Panc1 (cell line): Measurements from ENCODE around the gene CALHM1.

Experiments used
- CTCF ChIP-seq: fragments of 450-650 bp; IDR thresholded peaks from 2 replicates; pipeline ENCODE4 v1.5.1; 2017; ENCODE audit warnings: mild to moderate bottlenecking
- POLR2AphosphoS5 ChIP-seq: IDR thresholded peaks from 2 replicates; pipeline ENCODE4 v1.6.1; 2012; ENCODE audit warnings: mild to moderate bottlenecking, low read depth, low read length, moderate library complexity
- REST ChIP-seq, 2 experiments: IDR thresholded peaks; 2 replicates each; pipeline ENCODE4 v1.6.1; 2011 to 2012; ENCODE audit warnings: low read depth in 2 of 2, control low read depth in 1 of 2, low read length in 1 of 2, mild to moderate bottlenecking in 1 of 2, moderate library complexity in 1 of 2; ENCODE audit not compliant: insufficient read depth in 1 of 2
- SIN3A ChIP-seq: IDR thresholded peaks from 2 replicates; pipeline ENCODE4 v1.6.1; 2012; ENCODE audit warnings: low read depth, mild to moderate bottlenecking, low read length, moderate library complexity, borderline replicate concordance; ENCODE audit not compliant: insufficient read depth
- TCF7L2 ChIP-seq: IDR thresholded peaks from 2 replicates; pipeline ENCODE4 v1.6.1; 2011; ENCODE audit warnings: mild to moderate bottlenecking, low read depth, low read length, inconsistent platforms

- no peak for TF ChIP-seq SIN3A
- TF ChIP-seq CTCF = no peak
- TF ChIP-seq REST (IDR thresholded peaks at IDR 0.05; ENCODE audit: insufficient read depth in 1 of 2, low read depth in 2 of 2, low read length in 1 of 2) = no peak
- no peak for TF ChIP-seq TCF7L2
- TF ChIP-seq POLR2AphosphoS5 = no peak
Observed at GRCh38 chr10:103465411-103466179, 6.9 kb upstream of the CALHM1 start.
